ENCODE results near the gene PPM1J. TPM values are rescaled to one million over a fixed set of nuclear protein-coding genes. Genes with fewer than 3 reads are reported as not detected.

The PPM1J gene
- total and polyA plus RNA-seq, 9 of the 15 experiments (the other 6 are each of a cell fraction or from before 2014, with no cell fraction given) = 0.25 to 10.5 (median 4.2) TPM

- TF ChIP-seq SNAPC5 (CRISPR knock-in tag; IDR thresholded peaks at IDR 0.05) = no peak
- TF ChIP-seq NR2F6 (CRISPR knock-in tag; IDR thresholded peaks at IDR 0.05) = 0 out of 2 replicates have a peak, but pooled peaks have one; percentile 23
- peak; percentile 81; the same call in 1 of the 2 replicates for TF ChIP-seq ZEB2 (IDR thresholded peaks at IDR 0.05)
- TF ChIP-seq ZNF668 (CRISPR knock-in tag; IDR thresholded peaks at IDR 0.05) = no peak
- no peak for TF ChIP-seq ZNF655 (CRISPR knock-in tag; IDR thresholded peaks at IDR 0.05)
- 0 out of 2 replicates have a peak, but pooled peaks have one; percentile 26 for TF ChIP-seq ZFPM2 (CRISPR knock-in tag; IDR thresholded peaks at IDR 0.05)
- TF ChIP-seq PURB (CRISPR knock-in tag; IDR thresholded peaks at IDR 0.05; ENCODE audit: low read depth) = no peak
- TF ChIP-seq ZNF764 (CRISPR knock-in tag; IDR thresholded peaks at IDR 0.05; ENCODE audit: low read depth) = no peak
- TF ChIP-seq ZHX1 (conservative IDR thresholded peaks at IDR 0.05; ENCODE audit: low read length) = no peak
- TF ChIP-seq FOXJ2 (tag; IDR thresholded peaks at IDR 0.05) = no peak
- no peak for TF ChIP-seq SNIP1 (IDR thresholded peaks at IDR 0.05; ENCODE audit: low read depth)
- peak; percentile 66 for TF ChIP-seq SUPT5H (IDR thresholded peaks at IDR 0.05)
- TF ChIP-seq NFXL1 (CRISPR knock-in tag; IDR thresholded peaks at IDR 0.05) = no peak
- peak; percentile 94 for TF ChIP-seq MYNN (IDR thresholded peaks at IDR 0.05)
- TF ChIP-seq MYNN (CRISPR knock-in tag; IDR thresholded peaks at IDR 0.05) = no peak
- TF ChIP-seq STAT5A (IDR thresholded peaks at IDR 0.05; ENCODE audit: borderline replicate concordance, low read length) = peak; percentile 62; the same call in 1 of the 2 replicates
- no peak for TF ChIP-seq TCFL5 (CRISPR knock-in tag; conservative IDR thresholded peaks at IDR 0.05)
- TF ChIP-seq FOXP4 (CRISPR knock-in tag; IDR thresholded peaks at IDR 0.05; ENCODE audit: borderline replicate concordance) = no peak; the same call in 1 of the 2 replicates
- no peak for TF ChIP-seq ZNF140 (CRISPR knock-in tag; IDR thresholded peaks at IDR 0.05)
- peak; percentile 6; the same call in 1 of the 2 replicates for TF ChIP-seq E2F5 (CRISPR knock-in tag; IDR thresholded peaks at IDR 0.05)
Observed at GRCh38 chr1:112700290-112701226, 14.6 kb downstream of the PPM1J start (continued).
